Islet of Langerhans (tissue), 1 donor: ENCODE results near the gene DDX53.

ENCODE experiments used
- FAIRE-seq: peaks from one replicate; lab custom pipeline; 2011; peaks lifted over from hg19 to GRCh38; lab: Jason Lieb, UNC

DDX53 gene

DNA sequence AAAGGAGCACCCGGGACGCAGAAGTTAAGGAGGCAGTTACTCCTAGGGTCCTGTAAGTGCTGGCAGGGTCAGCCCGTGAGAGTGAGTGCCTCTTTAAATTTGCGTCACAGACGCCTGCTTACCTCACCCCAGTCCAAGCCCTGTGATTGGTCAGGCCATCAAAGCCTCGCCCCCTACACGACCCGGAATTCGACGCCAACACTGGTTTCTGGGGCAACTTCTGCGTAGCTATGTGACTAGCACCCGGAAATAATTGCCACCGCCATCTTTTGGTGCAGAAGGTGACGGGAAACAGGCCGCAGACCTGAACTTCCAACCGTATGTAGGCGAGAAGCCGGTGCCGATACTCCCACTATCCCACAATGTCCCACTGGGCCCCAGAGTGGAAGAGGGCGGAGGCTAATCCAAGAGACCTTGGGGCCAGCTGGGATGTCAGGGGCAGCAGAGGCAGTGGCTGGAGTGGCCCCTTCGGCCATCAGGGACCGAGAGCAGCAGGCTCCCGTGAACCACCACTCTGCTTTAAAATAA lies at the start of gene DDX53:
TSS of gene DDX53 (plus strand) at position 265 of the 528 bp plus-strand sequence. CDS start at position 363, 98 bp downstream.
- FAIRE-seq = no peak

DNA sequence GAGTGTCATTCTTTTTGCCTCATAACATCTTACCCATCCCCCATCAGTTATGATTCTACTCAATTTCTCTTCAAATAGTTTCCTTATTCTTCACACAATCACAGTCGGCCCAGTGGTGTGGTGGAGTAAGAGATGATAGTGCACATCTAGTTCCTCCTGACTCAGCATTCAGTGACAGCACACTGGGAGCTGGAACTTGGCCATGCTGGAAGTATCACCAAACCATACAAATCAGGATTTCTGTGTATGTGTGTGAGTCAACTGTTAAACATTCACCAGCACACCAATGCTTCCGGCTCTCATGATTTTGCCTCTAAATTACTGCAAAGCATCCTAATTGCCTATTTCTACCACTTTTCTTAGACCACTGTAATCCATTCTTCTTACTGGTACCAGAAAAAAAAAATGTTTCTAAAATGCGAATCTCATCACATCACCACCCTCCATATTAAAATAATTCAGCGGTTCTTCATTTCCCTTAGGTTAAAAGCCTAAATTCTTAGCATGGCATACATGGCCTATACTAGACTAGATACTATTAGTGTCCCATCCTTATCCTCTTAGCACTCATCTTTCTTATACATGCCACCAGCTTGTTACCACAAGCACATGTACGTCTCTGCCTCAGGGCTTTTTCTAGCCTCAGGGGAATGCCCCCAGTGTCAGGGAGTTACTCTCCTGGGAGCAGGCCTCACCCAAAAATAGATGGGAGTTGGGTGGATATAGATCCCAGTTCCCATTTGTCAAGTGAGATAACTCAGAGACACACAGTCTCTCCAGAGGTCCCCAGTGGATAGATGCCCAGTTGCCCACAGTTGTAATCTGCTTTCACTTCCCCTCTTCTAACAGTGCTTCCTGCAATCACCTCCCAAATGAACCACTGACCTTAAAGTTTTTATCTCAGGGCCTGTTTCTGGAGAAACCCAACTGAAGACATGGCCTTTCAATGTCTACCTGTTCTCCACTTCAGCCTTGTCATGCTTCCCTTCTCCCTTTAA lies 49.2 kb upstream of the DDX53 start:
- FAIRE-seq = peak; percentile 88

GRCh38 chrX:22952010-22952409 lies 47.8 kb upstream of the DDX53 start:
- FAIRE-seq = no peak

DNA sequence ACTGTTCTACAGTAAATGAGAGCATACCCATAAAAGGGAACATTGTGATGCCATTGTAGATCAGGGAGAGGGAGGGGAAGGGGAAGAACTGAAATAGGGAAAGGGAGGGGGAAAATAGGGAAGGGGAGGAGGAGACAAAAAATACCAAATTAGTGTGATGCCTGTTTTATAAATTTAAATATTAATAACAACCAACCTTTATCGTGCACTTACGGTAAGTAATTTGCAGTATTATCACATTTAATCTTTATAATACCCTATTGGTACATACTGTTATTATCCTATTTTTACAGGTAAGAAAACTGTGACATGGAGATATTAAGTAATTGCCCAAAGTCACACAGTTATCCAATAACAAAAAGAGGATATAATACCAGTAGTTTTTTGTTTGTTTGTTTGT lies 41.5 kb upstream of the DDX53 start:
- no peak for FAIRE-seq

DNA sequence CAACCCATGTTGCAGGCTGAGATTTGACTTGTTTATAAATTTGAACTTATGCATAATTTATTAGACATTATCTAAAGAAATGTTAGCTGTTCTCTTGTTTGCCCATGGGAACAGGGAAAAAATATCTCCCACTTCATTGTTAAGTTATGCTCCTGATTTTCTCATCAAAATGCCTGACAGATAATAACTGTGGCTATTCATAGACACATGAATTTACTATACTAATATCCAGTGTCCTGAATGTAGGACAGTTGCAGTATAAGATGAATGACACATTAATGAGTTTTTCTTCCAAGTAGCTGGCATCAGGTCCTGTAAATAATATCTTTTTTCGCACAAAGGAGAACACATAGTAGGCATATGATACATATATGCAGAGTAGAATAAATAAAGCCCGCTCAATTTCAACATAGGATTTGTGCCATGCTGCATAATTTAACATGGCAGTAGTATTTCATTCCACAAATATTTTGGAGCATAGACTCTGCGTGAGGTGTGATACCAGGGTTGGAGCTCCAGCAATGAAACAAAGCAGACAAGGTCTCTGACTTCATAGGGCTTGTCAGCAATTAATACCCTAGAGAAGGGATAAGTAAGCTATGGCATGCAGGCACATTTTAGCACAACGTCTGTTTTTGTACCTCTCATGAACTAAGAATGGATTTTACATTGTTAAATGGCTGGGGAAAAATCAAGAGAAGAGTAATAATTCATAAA lies 40.4 kb upstream of the DDX53 start:
- FAIRE-seq = no peak

- FAIRE-seq = no peak
Measured at GRCh38 chrX:22963196-22963595, 36.6 kb upstream of the DDX53 start.

DNA sequence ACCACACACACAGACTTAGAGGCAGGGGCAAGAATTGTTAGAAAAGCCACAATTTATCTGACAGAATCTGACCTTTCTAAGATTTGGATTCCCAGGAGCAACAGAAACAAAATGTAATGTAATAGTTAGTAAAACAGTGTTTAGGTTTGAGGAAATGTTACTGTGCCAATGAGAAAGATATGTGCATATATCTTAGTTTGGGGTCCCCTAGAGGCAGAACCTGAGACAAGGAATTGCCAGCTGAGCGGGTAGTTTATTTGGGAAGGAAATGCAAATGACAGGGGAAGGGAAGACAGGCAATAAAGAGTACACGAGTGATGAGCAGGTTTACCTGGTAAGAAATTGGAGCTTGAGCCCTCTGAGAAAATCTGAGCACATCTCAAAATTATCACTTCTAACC lies 31.3 kb upstream of the DDX53 start:
- no peak for FAIRE-seq

DNA sequence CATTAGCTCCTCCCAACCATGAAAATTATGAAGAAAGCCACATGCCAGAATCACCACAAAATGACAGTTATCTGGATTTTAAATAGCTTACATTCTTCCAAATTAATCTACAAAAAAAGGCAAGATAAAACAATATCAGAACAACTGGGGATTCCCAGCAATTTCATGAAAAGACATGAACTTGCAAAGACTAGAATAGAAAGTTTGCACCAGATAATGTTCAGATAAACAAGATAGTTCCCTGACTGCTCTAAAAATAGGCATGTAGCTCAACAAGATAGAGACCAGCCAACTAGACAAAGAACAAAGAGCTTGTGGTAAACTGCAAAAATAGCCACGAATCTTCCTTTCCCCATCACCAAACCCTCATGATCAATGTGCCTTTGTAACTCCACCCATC lies 30.3 kb upstream of the DDX53 start:
- FAIRE-seq = no peak

- FAIRE-seq = no peak
Measured at GRCh38 chrX:22970861-22971260, 28.9 kb upstream of the DDX53 start.

DNA sequence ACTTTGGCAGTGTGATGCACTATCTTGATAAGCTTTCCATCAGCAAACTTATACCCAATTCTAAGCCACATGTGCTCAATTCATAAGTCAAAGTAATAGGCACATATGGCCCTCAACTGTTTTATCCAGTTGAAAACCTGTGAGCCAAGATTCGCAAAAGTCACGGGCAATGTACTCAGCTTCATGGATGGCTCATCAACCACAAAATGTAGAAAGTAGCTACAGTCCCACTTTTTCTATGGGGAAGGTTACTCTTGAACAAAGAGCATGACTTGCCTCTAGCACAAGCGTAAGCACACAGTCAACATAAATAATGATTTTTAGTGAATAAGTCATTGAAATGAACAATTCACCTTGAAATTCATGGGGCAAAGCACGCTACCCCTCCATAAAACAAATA lies 25.1 kb upstream of the DDX53 start:
- FAIRE-seq = no peak

GRCh38 chrX:22975786-22976185 lies 24.0 kb upstream of the DDX53 start:
- FAIRE-seq = no peak

DNA sequence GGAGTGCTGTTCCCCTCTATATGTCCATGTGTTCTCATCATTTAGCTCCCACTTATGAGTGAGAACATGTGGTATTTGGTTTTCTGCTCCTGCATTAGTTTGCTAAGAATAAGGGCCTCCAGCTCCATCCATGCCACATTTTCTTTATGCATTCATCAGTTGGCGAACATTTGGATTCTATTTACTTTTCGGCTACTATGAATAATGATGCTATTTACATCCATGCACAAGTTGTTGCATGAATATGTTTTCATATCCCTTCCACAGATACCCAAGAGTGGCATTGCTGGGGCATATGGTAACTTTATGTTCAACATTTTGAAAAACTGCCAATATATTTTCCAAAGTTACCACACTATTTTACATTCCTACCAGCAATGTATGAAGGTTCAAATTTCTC lies 13.8 kb upstream of the DDX53 start:
- FAIRE-seq = no peak

DNA sequence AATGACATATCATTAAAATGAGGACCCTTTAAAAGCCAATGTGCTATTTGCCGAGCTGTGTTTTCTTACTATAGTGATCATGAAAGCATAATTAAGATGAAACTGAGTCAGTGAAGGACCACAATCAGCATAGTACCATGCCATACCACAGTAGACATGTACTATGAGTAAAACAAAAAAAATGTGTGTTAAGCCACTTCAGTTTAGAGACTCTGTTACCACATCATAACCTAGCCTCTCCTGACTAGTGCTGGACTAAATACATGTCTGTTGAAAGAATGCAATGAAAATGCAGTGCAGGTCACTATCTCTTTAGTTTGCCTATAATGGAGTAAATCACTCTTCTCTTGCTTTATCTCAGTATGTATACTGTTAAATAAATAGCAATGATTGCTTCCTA lies 12.3 kb upstream of the DDX53 start:
- FAIRE-seq = no peak

GRCh38 chrX:23003116-23003515 lies 3.4 kb downstream of the DDX53 start:
- FAIRE-seq = no peak

DNA sequence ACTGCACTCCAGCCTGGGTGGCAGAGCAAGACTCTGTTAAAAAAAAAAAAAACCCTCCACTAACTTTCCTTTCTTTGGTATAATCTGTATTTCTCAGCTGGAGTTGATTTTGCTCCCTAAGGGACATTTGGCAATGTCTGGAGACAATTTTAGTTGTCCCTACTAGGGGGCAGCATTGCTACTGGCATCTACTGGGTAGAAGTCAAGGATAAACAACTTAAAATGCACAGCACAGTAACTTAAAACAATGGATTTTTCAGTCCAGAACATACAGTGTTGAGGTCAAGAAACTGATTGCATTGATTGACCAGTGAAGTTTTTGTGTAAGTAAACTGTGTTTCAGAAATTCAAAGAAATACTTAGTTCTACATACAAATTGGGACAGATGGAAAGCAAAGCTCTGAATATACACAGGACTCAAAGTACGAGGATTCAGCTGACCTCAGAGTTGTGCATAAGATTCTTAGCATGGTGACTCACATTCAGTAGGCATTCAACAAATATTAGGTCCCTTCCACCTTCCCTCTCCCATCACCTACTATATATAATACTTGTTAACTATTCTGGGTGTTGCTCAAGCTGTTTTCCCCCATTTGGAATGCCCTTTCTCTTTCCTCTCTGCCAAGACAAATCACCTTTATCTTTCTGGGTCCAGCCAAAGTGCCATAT lies 8.8 kb downstream of the DDX53 start:
- peak; percentile 89 for FAIRE-seq

DNA sequence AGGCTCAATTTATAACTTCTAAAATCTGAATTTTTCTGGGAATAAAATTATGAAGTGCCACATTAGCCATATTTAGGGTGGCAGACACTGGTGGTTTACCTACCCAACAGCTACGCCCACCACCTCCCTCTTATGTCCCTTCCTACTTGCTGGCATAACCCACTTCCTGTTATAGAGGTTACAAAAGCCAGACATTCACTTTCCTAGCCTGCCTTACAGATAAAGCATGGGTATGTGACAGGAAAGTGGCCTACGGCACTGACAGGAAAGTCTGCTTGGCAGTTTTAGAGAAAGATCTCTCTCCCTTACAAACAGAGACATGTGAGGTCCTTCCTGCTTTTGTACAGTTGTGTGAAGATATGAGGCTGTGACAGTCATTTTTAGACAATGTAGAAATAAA lies 12.4 kb downstream of the DDX53 start:
- no peak for FAIRE-seq

DNA sequence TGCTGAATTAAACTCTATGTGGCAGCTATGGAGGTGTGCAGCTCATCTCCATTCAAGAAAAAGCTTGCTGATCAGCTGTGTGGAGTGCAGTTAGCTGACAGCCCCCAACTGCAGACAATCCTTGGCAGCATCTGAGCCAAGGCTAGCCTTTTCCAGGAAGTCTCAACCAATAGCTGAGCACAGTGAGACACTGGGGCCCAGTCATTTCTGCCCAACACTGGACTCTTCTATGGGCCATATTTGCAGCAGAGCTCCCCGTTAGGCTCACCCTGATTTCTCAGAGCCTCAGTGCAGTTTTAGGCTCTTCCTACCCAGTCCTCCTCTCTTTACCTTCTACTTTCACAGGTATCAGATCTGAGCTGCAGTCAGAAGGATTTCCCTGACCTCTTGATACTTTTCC lies 12.9 kb downstream of the DDX53 start:
- FAIRE-seq = no peak

DNA sequence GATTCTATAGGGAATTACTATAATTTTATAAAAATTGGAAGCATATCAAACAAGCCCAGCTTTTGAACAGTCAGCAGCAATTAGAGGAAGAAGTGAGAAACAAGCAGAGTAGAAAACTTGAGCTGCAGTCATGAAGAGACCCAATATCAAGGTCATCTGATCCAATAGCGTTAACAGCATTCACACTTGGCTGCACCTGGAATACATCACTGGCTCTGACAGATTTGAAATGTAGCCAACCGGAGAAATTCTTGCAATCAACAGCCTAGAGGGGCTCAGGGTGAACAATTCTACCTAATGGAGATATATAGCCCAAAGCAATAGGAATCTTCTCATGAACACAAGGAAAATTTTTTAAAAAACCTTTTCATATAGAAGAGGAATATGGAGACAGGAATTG lies 13.6 kb downstream of the DDX53 start:
- FAIRE-seq = no peak

DNA sequence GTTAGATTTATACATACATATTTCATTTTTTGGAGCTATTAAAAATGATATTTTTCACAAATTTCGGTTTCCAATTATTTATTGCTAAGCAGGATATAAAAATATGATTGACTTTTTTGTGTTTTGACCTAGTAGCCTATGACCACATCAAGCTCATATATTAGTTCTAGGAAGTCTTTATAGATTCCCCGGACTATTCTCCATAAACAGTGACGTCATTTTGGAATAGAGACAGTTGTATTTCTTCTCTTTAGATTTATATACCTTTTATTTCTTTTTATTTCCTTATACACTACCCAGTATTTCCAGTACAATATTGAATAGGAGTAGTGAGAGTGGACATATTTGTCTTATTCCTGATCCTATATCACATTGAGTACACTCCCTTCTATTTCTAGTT lies 31.8 kb downstream of the DDX53 start:
- no peak for FAIRE-seq

DNA sequence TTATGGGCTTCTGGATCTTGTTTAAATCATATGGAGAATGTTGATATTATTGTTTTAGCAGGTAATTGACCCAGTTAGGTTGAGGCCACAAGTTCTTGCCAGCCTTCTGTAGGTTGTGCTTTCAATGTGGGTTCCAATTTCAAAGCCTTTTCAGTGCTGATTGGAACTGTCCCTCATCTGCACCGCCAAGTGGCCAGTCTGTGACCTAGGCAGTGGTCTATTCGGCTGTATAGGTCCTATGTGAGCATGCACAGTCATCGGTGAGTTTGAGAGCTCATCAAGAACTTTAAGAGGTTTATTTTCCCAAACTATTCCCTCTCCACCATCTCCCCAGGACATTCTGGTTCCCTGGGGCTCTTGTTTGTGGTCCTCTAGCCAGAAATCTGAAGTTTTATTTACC lies 35.7 kb downstream of the DDX53 start:
- no peak for FAIRE-seq

DNA sequence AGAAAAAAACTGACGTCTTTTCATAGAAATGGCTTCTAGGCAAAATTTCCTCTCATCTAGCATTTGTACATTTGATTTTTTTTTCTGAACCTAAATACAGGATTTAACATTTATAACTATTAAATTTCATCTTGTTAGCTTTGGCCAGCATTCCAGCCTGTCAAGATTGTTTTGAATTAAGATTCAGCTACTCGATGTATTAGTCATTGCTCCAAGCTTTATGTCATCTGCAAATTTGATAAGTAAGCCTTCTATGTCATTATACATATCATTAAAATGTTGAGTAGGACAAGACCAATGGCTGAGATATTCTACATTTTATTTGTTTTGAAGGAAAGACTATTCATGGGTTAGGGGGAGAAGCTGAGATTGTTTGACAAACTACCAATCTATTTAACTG lies 46.7 kb downstream of the DDX53 start:
- no peak for FAIRE-seq

GRCh38 chrX:23048806-23049573 lies 49.2 kb downstream of the DDX53 start:
- no peak for FAIRE-seq
